ENCODE measurements around the gene HSH2D. TPM values are rescaled to one million over a fixed set of nuclear protein-coding genes. Genes with fewer than 3 reads are reported as not detected.
"Not testable (repeated sequence)": the region's sequence is repeated elsewhere in the genome, so short reads cannot be mapped to it uniquely, and the experiment has no call there.

Gene HSH2D
- total RNA-seq (45.5 TPM), polyA plus RNA-seq (10 to 100 TPM in 3 of 4 donors, 1 to 10 TPM in 1; 8.8 to 17.0 (median 12.4) TPM)

GRCh38 chr19:16143399-16144215, at the start of gene HSH2D:
Gene HSH2D (plus strand): TSS chr19:16143685. CDS start chr19:16148751, 5,066 bp downstream.
- no peaks in the 10 kb centered on the region for H3K9me3 ChIP-seq (ENCODE audit: control insufficient read depth in 2 of 2, low read length in 2 of 2)
- peak within 1 kb of the TSS; percentile 89 for H3K4me3 ChIP-seq (ENCODE audit: low read depth, low read length)
- DNase-seq (peak; percentile 63 to 96 (median 81)), ATAC-seq (ENCODE audit: low read depth in 2 of 2) (peak; percentile 99)
- peaks cover 4 to 36% (median 23%) of the 10 kb centered on the region in 4 donors for H3K4me1 Mint-ChIP-seq
- H3K27me3 ChIP-seq (ENCODE audit: control insufficient read depth, insufficient read depth, low read length): no peaks in the 10 kb centered on the region
- H3K27ac ChIP-seq (ENCODE audit: insufficient read depth, low read length, poor library complexity, severe bottlenecking): peak within 1 kb of the TSS; percentile 80
- no peaks in the 10 kb centered on the region for H3K27me3 Mint-ChIP-seq
- H3K4me3 Mint-ChIP-seq: peak within 1 kb of the TSS; percentile 82 to 100 (median 94)
- peak within 1 kb of the TSS; percentile 99 for H3K27ac Mint-ChIP-seq
- no peaks in the 10 kb centered on the region for H3K36me3 Mint-ChIP-seq
- H3K36me3 ChIP-seq (ENCODE audit: control insufficient read depth, insufficient read depth, low read length): peaks cover 8% of the 10 kb centered on the region
- H3K9me3 Mint-ChIP-seq: peaks cover 0 to 1% (median 0%) of the 10 kb centered on the region in 7 donors
- peaks cover 42% of the 10 kb centered on the region for H3K4me1 ChIP-seq (ENCODE audit: control insufficient read depth, insufficient read depth, low read length, poor library complexity, severe bottlenecking)

- no peaks in the 10 kb centered on the region for H3K4me1 ChIP-seq (ENCODE audit: control insufficient read depth, insufficient read depth, low read length, poor library complexity, severe bottlenecking)
- ATAC-seq (ENCODE audit: low read depth in 2 of 2) (no peak), DNase-seq (no peak)
- no peak overlapping the region for H3K27ac ChIP-seq (ENCODE audit: insufficient read depth, low read length, poor library complexity, severe bottlenecking)
- H3K4me3 ChIP-seq (ENCODE audit: low read depth, low read length): no peak overlapping the region
- H3K9me3 Mint-ChIP-seq: peaks cover 0 to 3% (median 0%) of the 10 kb centered on the region in 7 donors
- H3K4me3 Mint-ChIP-seq: no peak overlapping the region
- peak overlapping the region in 2 of 3 donors; percentile 77 to 88 for H3K27ac Mint-ChIP-seq
- H3K36me3 ChIP-seq (ENCODE audit: control insufficient read depth, insufficient read depth, low read length): peaks cover 84% of the 10 kb centered on the region
- H3K4me1 Mint-ChIP-seq: peaks cover under 1 to 22% (median 11%) of the 10 kb centered on the region in 4 donors
- no peaks in the 10 kb centered on the region for H3K27me3 Mint-ChIP-seq
- peaks cover 44% of the 10 kb centered on the region for H3K36me3 Mint-ChIP-seq
- H3K9me3 ChIP-seq (ENCODE audit: control insufficient read depth in 2 of 2, low read length in 2 of 2): no peaks in the 10 kb centered on the region
- no peaks in the 10 kb centered on the region for H3K27me3 ChIP-seq (ENCODE audit: control insufficient read depth, insufficient read depth, low read length)
Measured at GRCh38 chr19:16094360-16095070, 49.0 kb upstream of the HSH2D start.

- DNase-seq: no peak
- no peak overlapping the region for H3K27ac ChIP-seq (ENCODE audit: insufficient read depth, low read length, poor library complexity, severe bottlenecking)
- H3K4me3 Mint-ChIP-seq: no peak overlapping the region
Measured at GRCh38 chr19:16095071-16095571, 48.4 kb upstream of the HSH2D start.

GRCh38 chr19:16096280-16096855, 47.1 kb upstream of the HSH2D start:
- Histone ChIP-seq H3K4me1 (ENCODE audit: control insufficient read depth, insufficient read depth, low read length, poor library complexity, severe bottlenecking) (no peaks in the 10 kb centered on the region), H3K4me3 (ENCODE audit: low read depth, low read length) (no peak overlapping the region), H3K27me3 (ENCODE audit: control insufficient read depth, insufficient read depth, low read length) (no peaks in the 10 kb centered on the region), H3K36me3 (ENCODE audit: control insufficient read depth, insufficient read depth, low read length) (peaks cover 84% of the 10 kb centered on the region), H3K9me3 (ENCODE audit: control insufficient read depth in 2 of 2, low read length in 2 of 2) (no peaks in the 10 kb centered on the region), H3K27ac (ENCODE audit: insufficient read depth, low read length, poor library complexity, severe bottlenecking) (peak overlapping the region; percentile 1)
- Mint-ChIP-seq H3K9me3 (peaks cover 0 to 3% (median 0%) of the 10 kb centered on the region in 7 donors), H3K27me3 (no peaks in the 10 kb centered on the region), H3K36me3 (peaks cover 43% of the 10 kb centered on the region), H3K27ac (peak overlapping the region in 2 of 3 donors; percentile 79 to 80), H3K4me1 (peaks cover 0 to 20% (median 13%) of the 10 kb centered on the region in 4 donors), H3K4me3 (no peak overlapping the region)
- DNase-seq (no peak), ATAC-seq (ENCODE audit: low read depth in 2 of 2) (no peak)

More at GRCh38 chr19:16095071-16095571, 48.4 kb upstream of the HSH2D start:
- Histone ChIP-seq H3K9me3 (ENCODE audit: control insufficient read depth in 2 of 2, low read length in 2 of 2) (no peaks in the 10 kb centered on the region), H3K36me3 (ENCODE audit: control insufficient read depth, insufficient read depth, low read length) (peaks cover 84% of the 10 kb centered on the region), H3K27me3 (ENCODE audit: control insufficient read depth, insufficient read depth, low read length) (no peaks in the 10 kb centered on the region), H3K4me1 (ENCODE audit: control insufficient read depth, insufficient read depth, low read length, poor library complexity, severe bottlenecking) (no peaks in the 10 kb centered on the region), H3K4me3 (ENCODE audit: low read depth, low read length) (no peak overlapping the region)
- no peak for ATAC-seq (ENCODE audit: low read depth in 2 of 2)
- peaks cover 0 to 3% (median 0%) of the 10 kb centered on the region in 7 donors for H3K9me3 Mint-ChIP-seq
- no peaks in the 10 kb centered on the region for H3K27me3 Mint-ChIP-seq
- peaks cover 44% of the 10 kb centered on the region for H3K36me3 Mint-ChIP-seq
- H3K27ac Mint-ChIP-seq: peak overlapping the region; percentile 76 to 88 (median 77)
- peaks cover 0 to 20% (median 12%) of the 10 kb centered on the region in 4 donors for H3K4me1 Mint-ChIP-seq

GRCh38 chr19:16098416-16098768, 45.1 kb upstream of the HSH2D start:
- Mint-ChIP-seq H3K27me3 (no peaks in the 10 kb centered on the region), H3K4me3 (no peak overlapping the region), H3K9me3 (peaks cover 0 to 3% (median 0%) of the 10 kb centered on the region in 7 donors), H3K27ac (no peak overlapping the region), H3K36me3 (peaks cover 51% of the 10 kb centered on the region), H3K4me1 (peaks cover 0 to 17% (median 14%) of the 10 kb centered on the region in 4 donors)
- H3K4me3 ChIP-seq (ENCODE audit: low read depth, low read length): no peak overlapping the region
- H3K27ac ChIP-seq (ENCODE audit: insufficient read depth, low read length, poor library complexity, severe bottlenecking): no peak overlapping the region
- DNase-seq: no peak
- H3K4me1 ChIP-seq (ENCODE audit: control insufficient read depth, insufficient read depth, low read length, poor library complexity, severe bottlenecking): no peaks in the 10 kb centered on the region
- ATAC-seq (ENCODE audit: low read depth in 2 of 2): no peak
- no peaks in the 10 kb centered on the region for H3K9me3 ChIP-seq (ENCODE audit: control insufficient read depth in 2 of 2, low read length in 2 of 2)
- no peaks in the 10 kb centered on the region for H3K27me3 ChIP-seq (ENCODE audit: control insufficient read depth, insufficient read depth, low read length)
- H3K36me3 ChIP-seq (ENCODE audit: control insufficient read depth, insufficient read depth, low read length): peaks cover 84% of the 10 kb centered on the region

- H3K27ac Mint-ChIP-seq: no peak overlapping the region
- H3K4me1 Mint-ChIP-seq: peaks cover 0 to 14% (median 12%) of the 10 kb centered on the region in 4 donors
- no peaks in the 10 kb centered on the region for H3K27me3 ChIP-seq (ENCODE audit: control insufficient read depth, insufficient read depth, low read length)
- no peak overlapping the region for H3K27ac ChIP-seq (ENCODE audit: insufficient read depth, low read length, poor library complexity, severe bottlenecking)
- H3K9me3 ChIP-seq (ENCODE audit: control insufficient read depth in 2 of 2, low read length in 2 of 2): no peaks in the 10 kb centered on the region
- H3K36me3 ChIP-seq (ENCODE audit: control insufficient read depth, insufficient read depth, low read length): peaks cover 83% of the 10 kb centered on the region
- H3K9me3 Mint-ChIP-seq: peaks cover 0 to 3% (median 0%) of the 10 kb centered on the region in 7 donors
- no peak for DNase-seq
- no peak overlapping the region for H3K4me3 ChIP-seq (ENCODE audit: low read depth, low read length)
- peaks cover 50% of the 10 kb centered on the region for H3K36me3 Mint-ChIP-seq
- ATAC-seq (ENCODE audit: low read depth in 2 of 2): no peak
- no peaks in the 10 kb centered on the region for H3K27me3 Mint-ChIP-seq
- no peaks in the 10 kb centered on the region for H3K4me1 ChIP-seq (ENCODE audit: control insufficient read depth, insufficient read depth, low read length, poor library complexity, severe bottlenecking)
- H3K4me3 Mint-ChIP-seq: no peak overlapping the region
Measured at GRCh38 chr19:16098821-16099220, 44.7 kb upstream of the HSH2D start.

- not testable (repeated sequence) for H3K9me3 ChIP-seq (ENCODE audit: control insufficient read depth in 2 of 2, low read length in 2 of 2); H3K4me3 ChIP-seq (ENCODE audit: low read depth, low read length); ATAC-seq (ENCODE audit: low read depth in 2 of 2); DNase-seq; H3K27ac ChIP-seq (ENCODE audit: insufficient read depth, low read length, poor library complexity, severe bottlenecking); H3K9me3 Mint-ChIP-seq; H3K27me3 ChIP-seq (ENCODE audit: control insufficient read depth, insufficient read depth, low read length); H3K4me3 Mint-ChIP-seq; H3K4me1 ChIP-seq (ENCODE audit: control insufficient read depth, insufficient read depth, low read length, poor library complexity, severe bottlenecking); H3K27me3 Mint-ChIP-seq
- peak overlapping the region; percentile 15 to 44 (median 33) for H3K27ac Mint-ChIP-seq
- peaks cover 49% of the 10 kb centered on the region for H3K36me3 Mint-ChIP-seq
- H3K4me1 Mint-ChIP-seq: peaks cover 0 to 14% (median 12%) of the 10 kb centered on the region in 4 donors
- peaks cover 77% of the 10 kb centered on the region for H3K36me3 ChIP-seq (ENCODE audit: control insufficient read depth, insufficient read depth, low read length)
Measured at GRCh38 chr19:16099314-16099965, 44.0 kb upstream of the HSH2D start.

All from CD4-positive, CD25-positive, alpha-beta regulatory T cell (primary cell).